Peyer's patch (tissue), 4 donors: ENCODE data around the gene TUBA1B.

Experiments
- POLR2A ChIP-seq, 2 donors: fragments of 450-650 bp; IDR thresholded peaks; one replicate each; pipeline ENCODE4 v1.5.1; 2017; ENCODE audit warnings: antibody characterized with exemption in 2 of 2, mild to moderate bottlenecking in 2 of 2, moderate library complexity in 2 of 2
- TF ChIP-seq, protein P1 (sequence below), 6 experiments: fragments of 450-650 bp in 4 of 6; fragments of 200-600 bp in 2 of 6; sonication (generic) in 1 of 6; IDR thresholded peaks; one replicate each; pipeline ENCODE4 v1.5.1; 2017 to 2019; ENCODE audit warnings: antibody characterized with exemption in 6 of 6, mild to moderate bottlenecking in 3 of 6, moderate library complexity in 1 of 6

DNA sequence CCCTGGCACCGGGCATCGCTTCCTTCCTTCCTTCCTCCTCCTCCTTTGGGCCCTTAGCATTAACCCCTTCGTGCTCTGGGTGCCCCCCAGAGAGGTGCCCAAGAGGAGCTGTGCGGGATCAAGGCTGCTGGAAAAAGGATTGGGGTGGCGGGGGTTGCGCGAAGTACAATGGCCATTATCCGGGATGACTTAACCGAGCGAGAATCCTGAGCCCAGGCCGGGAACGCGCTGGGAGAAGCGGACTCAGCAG lies 39.4 kb downstream of the TUBA1B start:
- TF ChIP-seq, protein P1, sequence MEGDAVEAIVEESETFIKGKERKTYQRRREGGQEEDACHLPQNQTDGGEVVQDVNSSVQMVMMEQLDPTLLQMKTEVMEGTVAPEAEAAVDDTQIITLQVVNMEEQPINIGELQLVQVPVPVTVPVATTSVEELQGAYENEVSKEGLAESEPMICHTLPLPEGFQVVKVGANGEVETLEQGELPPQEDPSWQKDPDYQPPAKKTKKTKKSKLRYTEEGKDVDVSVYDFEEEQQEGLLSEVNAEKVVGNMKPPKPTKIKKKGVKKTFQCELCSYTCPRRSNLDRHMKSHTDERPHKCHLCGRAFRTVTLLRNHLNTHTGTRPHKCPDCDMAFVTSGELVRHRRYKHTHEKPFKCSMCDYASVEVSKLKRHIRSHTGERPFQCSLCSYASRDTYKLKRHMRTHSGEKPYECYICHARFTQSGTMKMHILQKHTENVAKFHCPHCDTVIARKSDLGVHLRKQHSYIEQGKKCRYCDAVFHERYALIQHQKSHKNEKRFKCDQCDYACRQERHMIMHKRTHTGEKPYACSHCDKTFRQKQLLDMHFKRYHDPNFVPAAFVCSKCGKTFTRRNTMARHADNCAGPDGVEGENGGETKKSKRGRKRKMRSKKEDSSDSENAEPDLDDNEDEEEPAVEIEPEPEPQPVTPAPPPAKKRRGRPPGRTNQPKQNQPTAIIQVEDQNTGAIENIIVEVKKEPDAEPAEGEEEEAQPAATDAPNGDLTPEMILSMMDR (IDR thresholded peaks at IDR 0.05), result no peak
- TF ChIP-seq POLR2A (IDR thresholded peaks at IDR 0.05), result no peak
